IPS-NIHi11 (cell line): ENCODE data around the gene STBD1.
"Not testable (repeated sequence)": the region's sequence is repeated elsewhere in the genome, so short reads cannot be mapped to it uniquely, and the experiment has no call there.

ENCODE experiments used
- DNase-seq: peaks from one replicate; pipeline ENCODE4 v3.0.0; 2012; ENCODE audit warnings: mixed read lengths, low spot score

Gene STBD1

GRCh38 chr4:76305971-76306881, at the start of gene STBD1:
Gene STBD1, plus strand, starts transcription at chr4:76306733. Its CDS starts 37 bp downstream, at chr4:76306770.
- peak; percentile 90 for DNase-seq

- no peak for DNase-seq
Observed at GRCh38 chr4:76256968-76257367, 49.6 kb upstream of the STBD1 start.

GRCh38 chr4:76257824-76258223, 48.7 kb upstream of the STBD1 start:
- no peak for DNase-seq

GRCh38 chr4:76260571-76260970, 46.0 kb upstream of the STBD1 start:
- DNase-seq = no peak

GRCh38 chr4:76265631-76266218, 40.8 kb upstream of the STBD1 start:
- no peak for DNase-seq

- no peak for DNase-seq
Observed at GRCh38 chr4:76266627-76267026, 39.9 kb upstream of the STBD1 start.

GRCh38 chr4:76267811-76268210, 38.7 kb upstream of the STBD1 start:
- DNase-seq = no peak

- no peak for DNase-seq
Observed at GRCh38 chr4:76270244-76271175, 36.0 kb upstream of the STBD1 start.

- DNase-seq = no peak
Observed at GRCh38 chr4:76271248-76271647, 35.3 kb upstream of the STBD1 start.

- DNase-seq = no peak
Observed at GRCh38 chr4:76272073-76272472, 34.5 kb upstream of the STBD1 start.

- DNase-seq = no peak
Observed at GRCh38 chr4:76272582-76272981, 34.0 kb upstream of the STBD1 start.

- no peak for DNase-seq
Observed at GRCh38 chr4:76272999-76273398, 33.5 kb upstream of the STBD1 start.

- no peak for DNase-seq
Observed at GRCh38 chr4:76275486-76276124, 30.9 kb upstream of the STBD1 start.

GRCh38 chr4:76276813-76277212, 29.7 kb upstream of the STBD1 start:
- DNase-seq = no peak

GRCh38 chr4:76277667-76278066, 28.9 kb upstream of the STBD1 start:
- DNase-seq = no peak

GRCh38 chr4:76278583-76278982, 27.9 kb upstream of the STBD1 start:
- DNase-seq = no peak

- no peak for DNase-seq
Observed at GRCh38 chr4:76279462-76279861, 27.1 kb upstream of the STBD1 start.

GRCh38 chr4:76280488-76281441, 25.8 kb upstream of the STBD1 start:
- no peak for DNase-seq

GRCh38 chr4:76281594-76281993, 24.9 kb upstream of the STBD1 start:
- DNase-seq = not testable (repeated sequence)

- DNase-seq = no peak
Observed at GRCh38 chr4:76282941-76283689, 23.4 kb upstream of the STBD1 start.
